Measurements from ENCODE around the gene ZC3HAV1.
"Not testable (repeated sequence)": the region's sequence is repeated elsewhere in the genome, so short reads cannot be mapped to it uniquely, and the experiment has no call there.

ZC3HAV1 gene

GRCh38 chr7:139108266-139109187 is 993 bp downstream of the ZC3HAV1 start:
- H3K4me3 ChIP-seq (replicated peaks; ENCODE audit: insufficient read depth, low read length) = peak overlapping the region; percentile 92
- DNase-seq (ENCODE audit: low read depth in 1 of 2, low spot score in 1 of 2) = no peak
- H3K27ac ChIP-seq (replicated peaks) = peak overlapping the region; percentile 97
- TF ChIP-seq POLR2AphosphoS5 (IDR thresholded peaks at IDR 0.05; ENCODE audit: low read depth) = no peak
- TF ChIP-seq CTCF (IDR thresholded peaks at IDR 0.05; ENCODE audit: insufficient read depth, low read length) = no peak
- TF ChIP-seq REST (IDR thresholded peaks at IDR 0.05; ENCODE audit: insufficient replicate concordance, low read depth) = no peak
- TF ChIP-seq GABPA (IDR thresholded peaks at IDR 0.05; ENCODE audit: low read depth) = no peak
- TF ChIP-seq SPI1 (IDR thresholded peaks at IDR 0.05; ENCODE audit: borderline replicate concordance, low read depth) = no peak
- no peaks in the 10 kb centered on the region for H3K27me3 ChIP-seq (ENCODE audit: insufficient read depth, poor library complexity, severe bottlenecking)

GRCh38 chr7:139106959-139107358 is 2.6 kb downstream of the ZC3HAV1 start:
- H3K27me3 ChIP-seq (ENCODE audit: insufficient read depth, poor library complexity, severe bottlenecking) = no peaks in the 10 kb centered on the region
- H3K4me3 ChIP-seq (replicated peaks; ENCODE audit: insufficient read depth, low read length) = peak overlapping the region; percentile 92
- peak overlapping the region; percentile 97 for H3K27ac ChIP-seq (replicated peaks)
- TF ChIP-seq POLR2AphosphoS5 (IDR thresholded peaks at IDR 0.05; ENCODE audit: low read depth) = no peak
- no peak for TF ChIP-seq CTCF (IDR thresholded peaks at IDR 0.05; ENCODE audit: insufficient read depth, low read length)
- no peak for TF ChIP-seq REST (IDR thresholded peaks at IDR 0.05; ENCODE audit: insufficient replicate concordance, low read depth)
- TF ChIP-seq GABPA (IDR thresholded peaks at IDR 0.05; ENCODE audit: low read depth) = no peak
- TF ChIP-seq SPI1 (IDR thresholded peaks at IDR 0.05; ENCODE audit: borderline replicate concordance, low read depth) = no peak
- no peak for DNase-seq (ENCODE audit: low read depth in 1 of 2, low spot score in 1 of 2)

- H3K27me3 ChIP-seq (ENCODE audit: insufficient read depth, poor library complexity, severe bottlenecking); DNase-seq (ENCODE audit: low read depth in 1 of 2, low spot score in 1 of 2): not testable (repeated sequence)
- Histone ChIP-seq H3K27ac (replicated peaks) (peak overlapping the region; percentile 97), H3K4me3 (replicated peaks; ENCODE audit: insufficient read depth, low read length) (peak overlapping the region; percentile 92)
Observed at GRCh38 chr7:139106227-139106626, 3.3 kb downstream of the ZC3HAV1 start.

- Histone ChIP-seq H3K27ac (replicated peaks) (peak overlapping the region; percentile 97), H3K27me3 (ENCODE audit: insufficient read depth, poor library complexity, severe bottlenecking) (no peaks in the 10 kb centered on the region), H3K4me3 (replicated peaks; ENCODE audit: insufficient read depth, low read length) (peak overlapping the region; percentile 92)
- TF ChIP-seq SPI1 (IDR thresholded peaks at IDR 0.05; ENCODE audit: borderline replicate concordance, low read depth) (no peak), REST (IDR thresholded peaks at IDR 0.05; ENCODE audit: insufficient replicate concordance, low read depth) (no peak), GABPA (IDR thresholded peaks at IDR 0.05; ENCODE audit: low read depth) (no peak), POLR2AphosphoS5 (IDR thresholded peaks at IDR 0.05; ENCODE audit: low read depth) (no peak), CTCF (IDR thresholded peaks at IDR 0.05; ENCODE audit: insufficient read depth, low read length) (no peak)
- DNase-seq (ENCODE audit: low read depth in 1 of 2, low spot score in 1 of 2) = no peak
Observed at GRCh38 chr7:139105484-139105883, 4.0 kb downstream of the ZC3HAV1 start.

Measured in HL-60 (cell line).